Caki2 (cell line): ENCODE measurements around the gene ANKRD33B. TPM values are rescaled to one million over a fixed set of nuclear protein-coding genes. Genes with fewer than 3 reads are reported as not detected.
"Not testable (repeated sequence)": the region's sequence is repeated elsewhere in the genome, so short reads cannot be mapped to it uniquely, and the experiment has no call there.

Experiments
- DNase-seq: peaks from one replicate; pipeline ENCODE4 v3.0.0-alpha.2; 2015; ENCODE audit warnings: low read depth
- in situ Hi-C: cut with HindIII; loops from 2 replicates; pipeline ENCODE4 v1.10.0; 2016; ENCODE audit warnings: low sequenced_read_pairs, low pct_unique_long_range_greater_than_20kb, mixed read lengths
- total RNA-seq: library from RNA; depleted of rRNA; stranded (reverse); fragments of >200 nt; shearing (Covaris generic); gene quantifications from 2 replicates; pipeline ENCODE4 v1.2.3, GENCODE V29; 2014; ENCODE audit warnings: low replicate concordance

ANKRD33B gene
- total RNA-seq, 1 experiment from 2014 or later: 9.3 TPM

- in situ Hi-C loops: no loop called here
Measured at GRCh38 chr5:10534561-10535530, 29.0 kb upstream of the ANKRD33B start.

GRCh38 chr5:10536511-10536910 lies 27.4 kb upstream of the ANKRD33B start:
- in situ Hi-C loops: no loop called here
- DNase-seq: no peak

More at GRCh38 chr5:10534561-10535530, 29.0 kb upstream of the ANKRD33B start:
- DNase-seq: no peak

- DNase-seq: no peak
- in situ Hi-C loops: no loop called here
Measured at GRCh38 chr5:10536931-10537579, 26.8 kb upstream of the ANKRD33B start.

GRCh38 chr5:10537624-10538023 lies 26.2 kb upstream of the ANKRD33B start:
- in situ Hi-C loops: no loop called here
- DNase-seq: no peak

- in situ Hi-C loops: no loop called here
Measured at GRCh38 chr5:10538103-10538788, 25.6 kb upstream of the ANKRD33B start.

GRCh38 chr5:10538789-10539686 lies 24.8 kb upstream of the ANKRD33B start:
- in situ Hi-C loops: no loop called here

More at GRCh38 chr5:10538103-10538788, 25.6 kb upstream of the ANKRD33B start:
- DNase-seq: no peak

GRCh38 chr5:10539687-10539998 lies 24.2 kb upstream of the ANKRD33B start:
- in situ Hi-C loops: no loop called here
- DNase-seq: no peak

More at GRCh38 chr5:10538789-10539686, 24.8 kb upstream of the ANKRD33B start:
- no peak for DNase-seq

GRCh38 chr5:10540036-10540544 lies 23.8 kb upstream of the ANKRD33B start:
- no peak for DNase-seq
- in situ Hi-C loops: no loop called here

GRCh38 chr5:10540951-10541646 lies 22.8 kb upstream of the ANKRD33B start:
- DNase-seq: no peak
- in situ Hi-C loops: no loop called here

GRCh38 chr5:10542055-10542550 lies 21.8 kb upstream of the ANKRD33B start:
- in situ Hi-C loops: no loop called here
- no peak for DNase-seq

GRCh38 chr5:10543585-10544040 lies 20.3 kb upstream of the ANKRD33B start:
- in situ Hi-C loops: no loop called here
- no peak for DNase-seq

- in situ Hi-C loops: no loop called here
- no peak for DNase-seq
Measured at GRCh38 chr5:10545084-10545483, 18.8 kb upstream of the ANKRD33B start.

- in situ Hi-C loops: no loop called here
- DNase-seq: no peak
Measured at GRCh38 chr5:10546186-10546585, 17.7 kb upstream of the ANKRD33B start.

- in situ Hi-C loops: no loop called here
- no peak for DNase-seq
Measured at GRCh38 chr5:10548418-10549122, 15.3 kb upstream of the ANKRD33B start.

- in situ Hi-C loops, DNase-seq: not testable (repeated sequence)
Measured at GRCh38 chr5:10549123-10549514, 14.8 kb upstream of the ANKRD33B start.

GRCh38 chr5:10550222-10550995 lies 13.5 kb upstream of the ANKRD33B start:
- in situ Hi-C loops: no loop called here
- no peak for DNase-seq
